ENCODE measurements around the gene C1orf167. TPM values are rescaled to one million over a fixed set of nuclear protein-coding genes. Genes with fewer than 3 reads are reported as not detected.

Gene C1orf167
- total RNA-seq, 2 experiments from 2014 or later, result not detected

DNA sequence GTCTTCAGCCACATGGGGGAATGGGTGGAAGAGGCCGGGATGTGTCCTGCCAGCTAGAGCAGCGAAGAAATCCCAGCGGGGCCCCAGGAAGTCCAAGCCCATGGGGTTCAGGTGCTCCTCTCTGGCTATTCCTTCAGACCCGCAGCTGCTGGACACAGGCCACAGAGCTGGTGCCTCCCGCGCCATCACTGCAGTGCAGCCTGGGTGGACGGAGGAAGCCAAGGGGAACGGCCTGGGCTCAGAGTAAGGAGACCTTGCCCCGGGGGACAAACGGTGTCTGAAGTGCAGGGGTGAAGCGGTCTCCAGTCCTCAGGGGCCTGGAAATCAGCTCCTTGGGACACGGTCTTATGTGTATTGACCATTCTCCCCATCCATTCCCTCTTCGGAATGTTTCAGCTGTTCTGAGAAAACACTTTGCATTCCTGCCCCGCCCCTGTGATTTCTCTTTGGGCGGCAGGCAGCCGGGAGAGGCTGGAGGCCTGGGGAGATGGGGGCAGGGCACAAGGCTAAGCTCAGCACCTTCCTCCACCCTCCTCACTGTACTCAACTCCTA lies 25.3 kb downstream of the C1orf167 start:
- POLR2A ChIA-PET, result interaction anchor here (1.1 to 1.4 kb wide), 3 partner anchors 16 to 121 kb away, joined by 3 to 4 read pairs (median 3); no protein-coding TSS in a partner anchor
- H3K9me3 Mint-ChIP-seq, result no peaks in the 10 kb centered on the region
- H3K27ac Mint-ChIP-seq, result no peak overlapping the region
- H3K4me3 Mint-ChIP-seq, result no peak overlapping the region
- no peak for DNase-seq
- no peaks in the 10 kb centered on the region for H3K4me1 Mint-ChIP-seq
- peaks cover 8% of the 10 kb centered on the region for H3K36me3 Mint-ChIP-seq
- no peaks in the 10 kb centered on the region for H3K27me3 Mint-ChIP-seq
- no peak for ATAC-seq (ENCODE audit: low read depth)

DNA sequence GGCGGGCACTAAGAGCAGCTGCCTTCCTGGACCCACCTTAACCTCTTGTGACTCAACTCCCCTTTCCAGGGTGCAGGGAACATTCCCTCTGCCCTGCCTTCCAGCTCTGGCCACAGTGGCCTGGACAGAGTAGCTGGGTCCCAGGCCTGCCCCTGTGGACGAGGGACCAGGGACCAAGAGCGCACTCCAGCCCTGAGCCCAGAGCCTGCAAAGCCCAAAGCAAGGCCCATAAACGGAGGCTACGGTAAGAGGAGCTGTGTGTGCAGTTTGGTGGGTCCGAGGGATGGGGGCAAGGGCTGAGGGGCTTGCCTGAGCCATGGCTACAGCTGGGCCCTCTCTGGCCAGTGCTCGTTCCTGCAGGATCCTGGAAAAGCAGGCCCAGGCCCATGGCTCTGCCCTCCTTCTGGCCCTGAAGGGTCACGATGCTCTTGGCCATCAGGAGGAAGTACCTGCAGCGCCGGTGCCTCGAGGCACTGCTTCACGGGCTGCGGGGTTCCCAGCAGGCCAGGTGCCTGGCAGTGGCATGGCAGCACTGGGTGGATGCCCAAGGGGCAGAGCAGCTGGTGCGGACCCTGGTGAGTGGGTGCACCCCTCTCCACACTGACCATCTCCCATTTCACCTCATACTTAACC lies 25.9 kb downstream of the C1orf167 start:
- ATAC-seq (ENCODE audit: low read depth), result no peak
- POLR2A ChIA-PET, result interaction anchor here (1.3 to 1.4 kb wide), 2 partner anchors 16 to 120 kb away, joined by 3 to 4 read pairs; no protein-coding TSS in a partner anchor
- H3K27me3 Mint-ChIP-seq, result no peaks in the 10 kb centered on the region
- H3K36me3 Mint-ChIP-seq, result peaks cover 12% of the 10 kb centered on the region
- no peaks in the 10 kb centered on the region for H3K9me3 Mint-ChIP-seq
- H3K27ac Mint-ChIP-seq, result no peak overlapping the region
- no peak overlapping the region for H3K4me3 Mint-ChIP-seq
- H3K4me1 Mint-ChIP-seq, result no peaks in the 10 kb centered on the region
- DNase-seq, result no peak

DNA sequence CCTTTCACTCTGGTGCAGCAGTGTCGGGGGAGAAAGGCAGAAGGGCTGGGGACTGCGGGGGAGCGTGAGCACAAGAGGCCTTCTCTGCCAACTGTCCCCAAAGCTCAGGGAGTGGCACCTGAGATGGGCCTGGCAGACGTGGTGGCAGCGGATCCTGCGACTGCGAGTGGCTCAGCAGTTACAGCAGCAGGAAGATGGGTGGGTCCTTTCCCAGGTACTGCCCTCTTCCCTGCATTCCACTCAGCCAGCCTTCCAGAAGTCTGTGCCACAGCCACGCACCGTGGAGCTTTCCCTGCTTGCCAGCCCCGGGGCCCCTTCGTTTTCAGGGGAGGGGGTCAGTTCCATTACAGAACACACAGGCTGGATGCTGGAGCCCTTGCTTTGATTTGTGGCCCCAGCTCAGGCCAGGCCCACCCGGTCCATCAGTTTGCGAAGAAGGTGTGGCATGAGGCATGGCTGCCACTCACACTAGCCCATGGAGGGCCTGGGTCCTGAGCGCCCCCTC lies 26.6 kb downstream of the C1orf167 start:
- no peaks in the 10 kb centered on the region for H3K27me3 Mint-ChIP-seq
- ATAC-seq (ENCODE audit: low read depth), result no peak
- no peak overlapping the region for H3K27ac Mint-ChIP-seq
- no peak overlapping the region for H3K4me3 Mint-ChIP-seq
- POLR2A ChIA-PET, result interaction anchor here (1.4 kb wide), 1 partner anchor 15 kb away, joined by 3 read pairs; no protein-coding TSS in a partner anchor
- H3K9me3 Mint-ChIP-seq, result no peaks in the 10 kb centered on the region
- peaks cover 12% of the 10 kb centered on the region for H3K36me3 Mint-ChIP-seq
- H3K4me1 Mint-ChIP-seq, result no peaks in the 10 kb centered on the region
- no peak for DNase-seq

DNA sequence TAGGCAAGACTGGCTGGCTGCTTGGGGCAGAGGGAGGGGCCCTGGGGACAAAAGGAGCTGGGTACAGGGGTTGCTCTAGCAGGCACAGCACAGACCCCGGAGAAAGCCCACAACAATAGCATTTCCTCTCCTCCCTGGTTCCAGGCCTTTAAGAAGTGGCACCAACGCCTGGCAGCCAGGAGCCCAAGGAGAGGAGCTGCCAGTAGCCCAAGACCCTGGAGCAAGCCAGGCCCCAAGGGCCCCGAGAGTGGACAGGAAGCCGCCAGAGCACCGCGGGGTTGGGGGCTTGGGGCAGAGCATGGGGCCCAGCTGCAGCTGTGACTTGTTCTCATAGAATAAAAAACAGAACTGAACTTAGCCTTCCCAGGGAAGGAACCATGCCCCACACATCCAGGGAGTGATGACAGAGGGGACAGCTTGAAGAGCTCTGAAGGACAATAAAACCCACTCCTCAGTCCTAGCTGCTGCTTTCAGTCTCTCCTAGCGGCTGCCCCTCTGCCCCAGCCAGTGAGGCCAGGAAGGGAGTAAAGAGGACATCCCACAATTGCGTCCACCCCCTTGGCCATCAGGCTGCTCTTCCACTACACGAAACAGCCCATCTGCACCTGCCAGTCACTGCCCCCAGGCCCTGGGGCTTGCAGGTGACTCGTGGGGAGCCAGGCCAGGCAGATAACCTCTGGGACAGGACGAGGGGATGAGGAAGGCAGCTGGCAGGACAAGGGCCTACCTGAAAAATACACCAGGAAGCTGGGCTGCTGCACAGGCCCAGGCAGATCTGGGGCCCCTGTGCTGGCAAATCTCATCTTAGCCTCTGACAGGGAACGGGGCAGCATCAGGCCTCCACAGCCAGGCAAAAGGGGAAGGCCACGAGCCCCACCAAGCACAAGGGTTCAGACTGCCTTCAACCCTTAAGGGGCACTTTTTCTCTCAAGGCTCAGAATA lies 27.4 kb downstream of the C1orf167 start:
- no peaks in the 10 kb centered on the region for H3K4me1 Mint-ChIP-seq
- no peak overlapping the region for H3K27ac Mint-ChIP-seq
- H3K36me3 Mint-ChIP-seq, result peaks cover 12% of the 10 kb centered on the region
- POLR2A ChIA-PET, result interaction anchor here (0.6 kb wide), 1 partner anchor 16 kb away, joined by 3 read pairs; no protein-coding TSS in a partner anchor
- ATAC-seq (ENCODE audit: low read depth), result no peak
- DNase-seq, result no peak
- H3K4me3 Mint-ChIP-seq, result no peak overlapping the region
- no peaks in the 10 kb centered on the region for H3K9me3 Mint-ChIP-seq
- no peaks in the 10 kb centered on the region for H3K27me3 Mint-ChIP-seq

DNA sequence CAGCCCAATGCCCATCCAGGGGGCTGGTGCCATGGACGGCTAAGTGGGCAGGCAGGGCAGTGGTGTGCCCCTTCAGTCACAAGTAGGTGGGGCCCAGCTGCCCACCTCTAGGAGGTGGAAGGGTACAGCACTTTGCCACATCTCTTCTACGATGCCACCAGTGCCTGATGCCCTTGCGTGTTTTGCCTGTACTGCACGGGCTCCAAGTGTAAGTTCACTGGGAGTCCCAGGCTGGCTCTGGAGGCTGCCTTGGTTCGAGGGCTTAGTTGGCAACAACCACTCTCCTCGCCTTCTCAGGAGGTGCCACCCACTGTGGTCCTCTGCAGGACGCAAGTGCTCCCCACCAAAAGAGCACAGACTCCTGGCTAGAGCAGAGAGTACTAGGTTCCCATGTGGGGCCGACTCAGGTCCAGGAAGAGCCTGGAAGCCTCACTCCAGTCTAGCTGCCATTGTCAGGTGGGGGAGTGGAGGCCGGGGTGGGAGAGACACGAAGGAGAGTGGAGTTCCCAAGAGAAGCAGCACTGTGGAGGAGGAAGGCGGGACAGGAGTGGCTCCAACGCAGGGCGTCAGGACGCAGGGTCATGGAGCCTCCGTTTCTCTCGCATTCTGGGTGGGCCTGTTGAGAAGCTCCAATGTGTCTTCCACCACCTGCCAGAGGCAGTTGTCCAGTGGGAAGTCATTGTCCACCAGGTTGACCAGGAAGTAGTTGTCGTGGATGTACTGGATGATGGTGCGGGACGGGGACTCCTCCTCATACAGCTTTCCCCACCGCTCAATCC lies 28.3 kb downstream of the C1orf167 start:
- H3K36me3 Mint-ChIP-seq, result peaks cover 16% of the 10 kb centered on the region
- H3K4me1 Mint-ChIP-seq, result no peaks in the 10 kb centered on the region
- POLR2A ChIA-PET, result no interaction called here
- DNase-seq (no peak), ATAC-seq (ENCODE audit: low read depth) (no peak)
- no peak overlapping the region for H3K4me3 Mint-ChIP-seq
- no peaks in the 10 kb centered on the region for H3K27me3 Mint-ChIP-seq
- H3K27ac Mint-ChIP-seq, result peak overlapping the region; percentile 59
- H3K9me3 Mint-ChIP-seq, result no peaks in the 10 kb centered on the region

DNA sequence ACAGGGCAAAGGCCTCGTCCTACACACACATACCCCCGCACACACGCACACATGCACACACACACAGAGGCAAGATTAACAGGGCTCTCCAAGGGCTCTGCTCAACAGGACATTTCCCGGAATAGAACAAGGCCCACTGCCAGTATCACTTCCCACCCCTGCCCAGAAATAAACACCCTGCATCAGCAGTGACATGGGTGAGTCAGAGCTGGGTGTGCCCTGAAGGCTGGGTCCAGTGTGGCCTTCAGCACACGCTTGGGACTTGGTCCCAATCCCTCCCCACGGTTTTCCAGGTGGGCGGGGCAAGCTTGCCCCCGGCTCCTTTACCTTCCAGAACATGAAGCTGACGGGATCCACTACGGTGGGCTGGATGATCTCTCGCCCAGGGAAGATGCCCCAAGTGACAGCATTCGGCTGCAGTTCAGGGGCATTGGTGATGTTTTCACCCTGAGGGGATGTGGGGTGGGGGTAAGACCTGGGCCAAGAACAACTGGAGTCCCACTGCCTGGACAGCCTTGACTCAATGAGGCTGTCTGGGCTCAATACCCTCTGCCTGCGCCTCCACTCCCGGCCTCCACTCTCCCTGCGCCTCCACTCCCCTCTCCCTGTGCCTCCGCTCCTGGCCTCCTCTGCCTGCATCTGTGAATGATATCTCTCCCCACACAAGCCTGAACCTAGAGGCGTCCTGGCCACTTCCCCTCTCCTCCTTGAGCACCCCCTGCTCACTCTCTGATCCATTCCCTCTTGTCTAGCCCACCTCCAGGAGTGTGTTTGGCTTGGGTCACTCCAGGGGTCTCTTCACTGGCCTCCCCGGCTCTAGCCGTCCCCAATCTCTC lies 29.1 kb downstream of the C1orf167 start:
- Mint-ChIP-seq H3K27me3 (no peaks in the 10 kb centered on the region), H3K9me3 (no peaks in the 10 kb centered on the region), H3K27ac (peak overlapping the region; percentile 59), H3K4me3 (no peak overlapping the region), H3K4me1 (no peaks in the 10 kb centered on the region), H3K36me3 (peaks cover 18% of the 10 kb centered on the region)
- DNase-seq (no peak), ATAC-seq (ENCODE audit: low read depth) (no peak)
- POLR2A ChIA-PET, result no interaction called here

DNA sequence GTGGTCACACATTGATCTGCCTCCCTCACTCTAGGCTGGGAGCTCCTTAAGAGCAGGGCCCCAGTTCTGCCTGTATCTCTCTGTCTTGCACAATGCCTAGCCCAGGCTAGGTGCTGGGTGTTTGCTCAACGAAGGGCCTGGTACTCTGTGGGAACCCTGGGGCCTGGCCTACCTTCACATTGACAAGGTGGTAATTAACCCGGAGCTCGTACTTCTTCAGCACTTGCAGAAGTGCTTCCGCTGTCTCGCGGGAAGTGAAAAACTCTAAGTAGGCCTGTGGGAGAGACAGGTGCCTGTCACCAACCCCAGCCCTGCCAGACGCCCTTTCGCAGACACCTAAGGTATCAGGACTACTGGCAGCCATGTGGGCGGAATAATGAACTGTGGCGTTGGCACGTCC lies 30.1 kb downstream of the C1orf167 start:
- Mint-ChIP-seq H3K27ac (no peak overlapping the region), H3K27me3 (no peaks in the 10 kb centered on the region), H3K4me3 (no peak overlapping the region), H3K9me3 (no peaks in the 10 kb centered on the region), H3K4me1 (no peaks in the 10 kb centered on the region), H3K36me3 (peaks cover 18% of the 10 kb centered on the region)
- ATAC-seq (ENCODE audit: low read depth) (no peak), DNase-seq (no peak)
- POLR2A ChIA-PET, result interaction anchor here (2.1 kb wide), 1 partner anchor 14 kb away, joined by 4 read pairs; the partner anchor contains the start of genes CLCN6 and MTHFR

DNA sequence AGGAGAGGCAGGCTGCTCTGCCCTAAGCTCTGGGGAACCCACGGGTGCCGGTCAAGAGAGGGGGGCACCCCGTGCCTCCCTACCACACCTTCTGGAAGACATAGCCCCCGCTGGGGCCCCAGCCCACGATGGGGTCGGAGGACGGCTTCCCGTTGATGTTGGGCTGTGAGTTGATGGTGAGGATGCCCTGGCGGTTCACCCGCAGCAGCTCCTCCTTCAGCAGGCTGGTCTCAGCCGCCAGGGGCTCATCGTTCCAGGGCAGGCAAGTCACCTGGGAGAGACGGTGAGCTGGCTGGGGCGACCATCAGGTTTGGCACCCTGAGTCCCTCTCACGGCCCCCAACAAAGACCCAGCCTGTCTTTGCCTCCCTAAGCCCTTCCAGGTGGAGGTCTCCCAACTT lies 31.8 kb downstream of the C1orf167 start:
- Mint-ChIP-seq H3K4me1 (no peaks in the 10 kb centered on the region), H3K9me3 (no peaks in the 10 kb centered on the region), H3K27me3 (no peaks in the 10 kb centered on the region), H3K27ac (no peak overlapping the region), H3K36me3 (peaks cover 18% of the 10 kb centered on the region), H3K4me3 (no peak overlapping the region)
- no peak for DNase-seq
- POLR2A ChIA-PET, result interaction anchor here (2.1 kb wide), 1 partner anchor 12 kb away, joined by 4 read pairs; the partner anchor contains the start of genes CLCN6 and MTHFR
- no peak for ATAC-seq (ENCODE audit: low read depth)

DNA sequence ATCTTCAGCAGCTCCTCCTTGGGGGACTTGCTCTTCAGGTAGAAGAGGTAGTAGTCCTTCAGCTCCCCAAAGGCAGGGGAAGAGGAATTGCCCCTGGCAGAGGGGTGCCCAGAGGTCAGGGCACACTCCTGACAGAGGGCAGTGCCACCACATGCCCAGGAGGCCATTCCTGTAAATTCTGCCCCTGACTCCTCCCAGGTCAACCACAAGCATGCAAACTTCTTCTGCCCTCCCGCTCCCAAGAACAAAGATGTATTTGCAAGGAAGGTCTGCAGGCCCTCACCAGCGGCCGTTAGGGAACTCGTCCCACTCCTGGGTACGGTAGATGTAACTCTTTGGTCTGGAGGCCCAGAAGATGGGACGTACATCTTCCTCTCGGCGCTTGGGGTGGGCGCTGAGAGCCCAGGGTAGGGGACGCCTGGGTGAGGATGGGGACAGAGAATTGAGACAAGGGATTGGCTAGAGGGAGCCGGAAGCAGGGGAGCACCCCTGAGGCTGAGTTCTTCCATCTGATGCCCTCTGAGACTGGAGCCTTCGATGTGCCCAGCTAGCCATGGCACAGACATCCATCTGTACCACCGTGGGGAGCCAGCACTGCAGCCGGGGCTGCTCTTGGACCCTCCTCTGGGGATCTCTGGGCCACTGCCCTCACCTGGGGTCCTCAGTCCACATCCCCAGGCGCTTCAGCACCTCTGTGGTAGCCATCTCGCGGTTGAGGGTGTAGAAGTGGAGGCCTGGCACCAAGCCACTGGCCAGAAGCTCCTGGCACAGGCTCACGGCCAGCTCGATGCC lies 32.6 kb downstream of the C1orf167 start:
- ATAC-seq (ENCODE audit: low read depth), result no peak
- Mint-ChIP-seq H3K9me3 (no peaks in the 10 kb centered on the region), H3K4me3 (no peak overlapping the region), H3K27me3 (no peaks in the 10 kb centered on the region), H3K36me3 (peaks cover 21% of the 10 kb centered on the region), H3K27ac (no peak overlapping the region), H3K4me1 (no peaks in the 10 kb centered on the region)
- POLR2A ChIA-PET, result interaction anchor here (2.1 kb wide), 1 partner anchor 12 kb away, joined by 4 read pairs; the partner anchor contains the start of genes CLCN6 and MTHFR
- no peak for DNase-seq

DNA sequence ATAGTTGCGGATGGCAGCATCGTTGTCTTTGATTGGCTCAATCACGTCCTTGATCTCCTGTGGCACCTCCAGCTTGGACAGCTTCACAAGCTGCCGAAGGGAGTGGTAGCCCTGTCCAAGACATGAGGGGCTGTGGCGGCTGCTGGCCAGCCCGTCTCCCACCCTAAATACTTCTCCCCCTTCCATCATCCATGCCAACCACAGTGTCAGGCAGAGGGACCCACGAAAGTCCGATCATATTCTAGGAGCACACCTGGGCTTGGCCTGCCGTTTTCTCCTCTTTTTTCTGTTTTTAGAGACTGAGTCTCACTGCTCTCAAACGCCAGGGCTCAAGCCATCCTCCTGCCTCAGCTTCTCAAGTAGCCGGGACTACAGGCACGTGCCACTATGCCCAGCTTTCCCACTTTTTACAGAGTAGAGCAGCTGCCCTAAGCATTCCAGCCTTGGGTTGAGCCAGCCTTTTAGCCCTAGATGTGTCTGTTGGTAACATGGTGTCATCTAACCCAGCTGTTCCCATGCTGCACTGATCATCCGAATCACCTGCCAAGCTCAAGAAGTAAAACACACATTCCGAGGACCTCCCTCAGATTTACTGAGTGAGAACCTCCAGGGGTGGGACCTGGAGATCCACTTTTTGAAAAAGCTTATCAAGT lies 33.4 kb downstream of the C1orf167 start:
- Mint-ChIP-seq H3K4me1 (no peaks in the 10 kb centered on the region), H3K36me3 (peaks cover 26% of the 10 kb centered on the region), H3K9me3 (no peaks in the 10 kb centered on the region), H3K27me3 (no peaks in the 10 kb centered on the region), H3K4me3 (no peak overlapping the region), H3K27ac (no peak overlapping the region)
- DNase-seq (no peak), ATAC-seq (ENCODE audit: low read depth) (no peak)
- POLR2A ChIA-PET, result no interaction called here

Measured in activated naive CD8-positive, alpha-beta T cell treated with anti-CD3 and anti-CD28 coated beads, Interleukin-2, amount 10 ng/mL, durations not matched to agents 7 days and 5 days (primary cell).